Activated CD4-positive, alpha-beta memory T cell treated with anti-CD3 and anti-CD28 coated beads, Interleukin-2, amount 10 ng/mL, durations not matched to agents 7 days and 5 days (primary cell): ENCODE data around the gene ZNF354C. TPM values are rescaled to one million over a fixed set of nuclear protein-coding genes. Genes with fewer than 3 reads are reported as not detected.

ENCODE experiments used
- total RNA-seq, 2 experiments: library from RNA; stranded (reverse); gene quantifications; one replicate each; pipeline ENCODE4 v1.2.3, GENCODE V29; 2021

ZNF354C gene
- total RNA-seq, 2 experiments from 2014 or later = 5.1 to 6.0 TPM

Other genes with a start within 250 kb of the ZNF354C start
- 10 to 100 TPM in 1 of 2 experiments, 1 to 10 TPM in 1; 9.5 to 10.6 TPM for gene ZNF354B, start 200.4 kb upstream of the ZNF354C start, total RNA-seq
- under 1 TPM in 1 of 2 experiments, not detected in 1; 0.15 TPM for gene ZFP2, start 164.5 kb upstream of the ZNF354C start, total RNA-seq
- gene ZNF454, start 119.2 kb upstream of the ZNF354C start, total RNA-seq = not detected
- gene GRM6, start 65.1 kb upstream of the ZNF354C start, total RNA-seq = not detected
- gene ZNF879, start 36.6 kb upstream of the ZNF354C start, total RNA-seq = 1 to 10 TPM; 3.9 to 4.7 TPM